MCF 10A (cell line): ENCODE data around the gene RAD51B. TPM values are rescaled to one million over a fixed set of nuclear protein-coding genes. Genes with fewer than 3 reads are reported as not detected.

Source experiments
- BruUV-seq: library from RNA; stranded (reverse); fragments of 400-500 nt; replicated peaks from 2 replicates; lab custom pipeline; 2021; lab: Mats Ljungman, UMichigan
- CTCF ChIA-PET: fragments of 300-600 bp; sonication (Branson Sonifier 250); formaldehyde crosslinking; extraction: SDS; loops from one replicate; lab custom pipeline; 2021; ENCODE audit warnings: antibody characterized with exemption, inconsistent platforms; lab: Yijun Ruan, JAX
- POLR2A ChIA-PET: fragments of 300-600, 350-650 bp; sonication (Branson Sonifier 250); formaldehyde crosslinking; extraction: SDS; loops from one replicate; lab custom pipeline; 2020; ENCODE audit warnings: antibody characterized with exemption, inconsistent platforms; lab: Yijun Ruan, JAX
- DNase-seq: peaks from one replicate; pipeline ENCODE4 v3.0.0-alpha.2; 2018; ENCODE audit not compliant: unreplicated experiment
- H3K27ac Mint-ChIP-seq: one replicate; pipeline ENCODE4 v1.8.0; 2022; ENCODE audit warnings: mild to moderate bottlenecking, low read depth, mixed read lengths; ENCODE audit not compliant: unreplicated experiment
- H3K27me3 Mint-ChIP-seq: one replicate; pipeline ENCODE4 v1.8.0; 2022; ENCODE audit warnings: mixed read lengths; ENCODE audit not compliant: insufficient read depth, unreplicated experiment
- H3K36me3 Mint-ChIP-seq: one replicate; pipeline ENCODE4 v1.8.0; 2022; ENCODE audit warnings: mild to moderate bottlenecking, moderate library complexity, mixed read lengths; ENCODE audit not compliant: insufficient read depth, unreplicated experiment
- H3K4me1 Mint-ChIP-seq: one replicate; pipeline ENCODE4 v1.8.0; 2022; ENCODE audit warnings: mixed read lengths; ENCODE audit not compliant: insufficient read depth, unreplicated experiment
- H3K4me3 Mint-ChIP-seq: one replicate; pipeline ENCODE4 v1.8.0; 2022; ENCODE audit warnings: mild to moderate bottlenecking, moderate library complexity, mixed read lengths; ENCODE audit not compliant: unreplicated experiment
- H3K9me3 Mint-ChIP-seq: one replicate; pipeline ENCODE4 v1.8.0; 2022; ENCODE audit warnings: mixed read lengths; ENCODE audit not compliant: unreplicated experiment
- CTCF ChIP-seq: fragments of 200-600 bp; IDR thresholded peaks from one replicate; pipeline ENCODE4 v1.8.0; 2022; ENCODE audit warnings: antibody characterized with exemption, mild to moderate bottlenecking; ENCODE audit not compliant: unreplicated experiment
- intact Hi-C: fragments of 100-400 bp; cut with micrococcal nuclease; formaldehyde crosslinking; loops from 2 replicates; pipeline ENCODE4 v1.14.1; 2022
- total RNA-seq: library from RNA; stranded (reverse); gene quantifications from 2 replicates; pipeline ENCODE4 v1.2.3, GENCODE V29; 2022

Gene RAD51B
- total RNA-seq, 1 experiment from 2014 or later: 14.6 TPM

- peaks cover 9% of the 10 kb centered on the region for H3K36me3 Mint-ChIP-seq
- intact Hi-C loops: loop anchor here (1.0 to 10.0 kb wide), 4 partner anchors 10 to 281 kb away; no protein-coding TSS in a partner anchor
- TF ChIP-seq CTCF: no peak
- H3K9me3 Mint-ChIP-seq: no peaks in the 10 kb centered on the region
- ChIA-PET POLR2A (interaction anchor here (0.6 to 8.5 kb wide), 19 partner anchors 9 to 745 kb away, joined by 3 to 229 read pairs (median 5); partner anchors contain the start of gene ZFP36L1), CTCF (interaction anchor here (0.7 to 1.6 kb wide), 3 partner anchors 95 to 1453 kb away, joined by 4 to 6 read pairs (median 4); no protein-coding TSS in a partner anchor)
- H3K4me1 Mint-ChIP-seq: peaks cover 67% of the 10 kb centered on the region
- H3K27ac Mint-ChIP-seq: peak overlapping the region; percentile 96
- peak overlapping the region; percentile 1 for H3K4me3 Mint-ChIP-seq
- DNase-seq: peak; percentile 91
- H3K27me3 Mint-ChIP-seq: no peaks in the 10 kb centered on the region
- BruUV-seq: TSS peak; percentile 68
Measured at GRCh38 chr14:68685419-68686204, 866.0 kb downstream of the RAD51B start.

- Mint-ChIP-seq H3K36me3 (peaks cover 9% of the 10 kb centered on the region), H3K4me3 (peak overlapping the region; percentile 1), H3K9me3 (no peaks in the 10 kb centered on the region), H3K27me3 (no peaks in the 10 kb centered on the region), H3K27ac (peak overlapping the region; percentile 96), H3K4me1 (peaks cover 64% of the 10 kb centered on the region)
- intact Hi-C loops: loop anchor here (2.0 to 10.0 kb wide), 3 partner anchors 99 to 281 kb away; no protein-coding TSS in a partner anchor
- no peak for TF ChIP-seq CTCF
- CTCF ChIA-PET: interaction anchor here (1.6 kb wide), 1 partner anchor 166 kb away, joined by 6 read pairs; no protein-coding TSS in a partner anchor
- no peak for DNase-seq
- BruUV-seq: no TSS peak
- POLR2A ChIA-PET: interaction anchor here (0.8 to 8.5 kb wide), 12 partner anchors 9 to 436 kb away, joined by 3 to 229 read pairs (median 14); partner anchors contain the start of gene ZFP36L1
Measured at GRCh38 chr14:68686205-68686465, 866.6 kb downstream of the RAD51B start.

- intact Hi-C loops: loop anchor here (2.0 to 10.0 kb wide), 3 partner anchors 98 to 282 kb away; no protein-coding TSS in a partner anchor
- DNase-seq: no peak
- ChIA-PET CTCF (interaction anchor here (0.6 kb wide), 1 partner anchor 100 kb away, joined by 3 read pairs; no protein-coding TSS in a partner anchor), POLR2A (interaction anchor here (1.6 to 8.5 kb wide), 8 partner anchors 8 to 138 kb away, joined by 5 to 229 read pairs (median 30); partner anchors contain the start of gene ZFP36L1)
- Mint-ChIP-seq H3K36me3 (peaks cover 9% of the 10 kb centered on the region), H3K9me3 (no peaks in the 10 kb centered on the region), H3K4me1 (peaks cover 58% of the 10 kb centered on the region), H3K27me3 (no peaks in the 10 kb centered on the region), H3K4me3 (no peak overlapping the region), H3K27ac (peak overlapping the region; percentile 96)
- no peak for TF ChIP-seq CTCF
- no TSS peak for BruUV-seq
Measured at GRCh38 chr14:68686724-68687123, 867.1 kb downstream of the RAD51B start.

GRCh38 chr14:68687746-68688145 lies 868.2 kb downstream of the RAD51B start:
- H3K27me3 Mint-ChIP-seq: no peaks in the 10 kb centered on the region
- ChIA-PET POLR2A (interaction anchor here (0.6 to 8.5 kb wide), 15 partner anchors 10 to 223 kb away, joined by 3 to 229 read pairs (median 4); partner anchors contain the start of gene ZFP36L1), CTCF (interaction anchor here (0.5 to 1.1 kb wide), 5 partner anchors 10 to 696 kb away, joined by 3 to 6 read pairs (median 3); no protein-coding TSS in a partner anchor)
- intact Hi-C loops: loop anchor here (2.0 to 10.0 kb wide), 3 partner anchors 97 to 283 kb away; no protein-coding TSS in a partner anchor
- H3K4me1 Mint-ChIP-seq: peaks cover 52% of the 10 kb centered on the region
- H3K36me3 Mint-ChIP-seq: peaks cover 9% of the 10 kb centered on the region
- peak overlapping the region; percentile 41 for H3K4me3 Mint-ChIP-seq
- BruUV-seq: no TSS peak
- TF ChIP-seq CTCF: no peak
- peak; percentile 93 for DNase-seq
- peak overlapping the region; percentile 96 for H3K27ac Mint-ChIP-seq
- H3K9me3 Mint-ChIP-seq: no peaks in the 10 kb centered on the region
